ENCODE results near the gene SMAD6.

SMAD6 gene

GRCh38 chr15:66704019-66704802, 2.2 kb downstream of the SMAD6 start:
- no peak for DNase-seq

- no peak for DNase-seq
These were observed 2.7 kb downstream of the SMAD6 start for GRCh38 chr15:66704803-66705153.

- no peak for DNase-seq
These were observed 3.5 kb downstream of the SMAD6 start for GRCh38 chr15:66705277-66706146.

- no peak for DNase-seq
These were observed 4.2 kb downstream of the SMAD6 start for GRCh38 chr15:66706225-66706732.

DNA sequence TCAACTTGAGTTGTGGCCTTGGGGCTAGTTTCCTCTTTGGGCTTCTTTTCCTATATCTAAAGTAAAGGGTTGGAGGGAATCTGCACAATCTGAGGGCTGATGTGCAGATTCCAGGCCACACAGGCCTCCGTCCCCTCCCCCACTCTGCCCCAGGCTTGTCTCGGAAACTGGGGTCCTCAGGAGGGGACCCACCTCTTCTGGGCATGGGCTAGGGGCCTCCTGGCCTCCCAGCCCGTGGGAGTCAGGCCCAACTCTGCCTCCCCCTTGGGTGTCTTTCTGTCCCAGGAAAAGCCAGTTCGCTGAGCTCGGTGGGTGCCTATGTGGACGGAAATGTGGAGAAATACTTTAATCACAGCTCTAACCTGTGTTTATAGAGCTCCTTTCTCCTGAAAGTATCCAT, 4.8 kb downstream of the SMAD6 start:
- DNase-seq, result no peak

GRCh38 chr15:66707310-66708082, 5.5 kb downstream of the SMAD6 start:
- no peak for DNase-seq

DNA sequence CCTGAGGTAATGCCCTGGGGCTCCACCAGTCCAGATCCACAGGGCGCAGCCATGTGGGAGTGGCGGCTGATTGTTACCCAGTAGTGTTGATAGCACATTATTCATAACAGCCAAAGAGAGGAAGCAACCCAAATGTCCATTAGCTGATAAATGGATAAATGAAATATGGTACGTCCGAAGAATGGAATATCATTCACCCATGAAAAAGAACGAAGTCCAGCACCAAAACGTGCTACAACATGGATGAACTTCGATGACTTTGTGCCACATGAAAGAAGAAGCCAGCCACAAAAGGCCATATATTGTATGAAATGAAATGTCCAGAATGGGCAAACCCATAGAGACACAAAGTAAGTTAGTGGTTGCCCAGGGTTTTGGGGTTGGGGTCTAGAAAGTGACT, 6.4 kb downstream of the SMAD6 start:
- DNase-seq, result no peak

- DNase-seq, result no peak
These were observed 7.8 kb downstream of the SMAD6 start for GRCh38 chr15:66709884-66710283.

DNA sequence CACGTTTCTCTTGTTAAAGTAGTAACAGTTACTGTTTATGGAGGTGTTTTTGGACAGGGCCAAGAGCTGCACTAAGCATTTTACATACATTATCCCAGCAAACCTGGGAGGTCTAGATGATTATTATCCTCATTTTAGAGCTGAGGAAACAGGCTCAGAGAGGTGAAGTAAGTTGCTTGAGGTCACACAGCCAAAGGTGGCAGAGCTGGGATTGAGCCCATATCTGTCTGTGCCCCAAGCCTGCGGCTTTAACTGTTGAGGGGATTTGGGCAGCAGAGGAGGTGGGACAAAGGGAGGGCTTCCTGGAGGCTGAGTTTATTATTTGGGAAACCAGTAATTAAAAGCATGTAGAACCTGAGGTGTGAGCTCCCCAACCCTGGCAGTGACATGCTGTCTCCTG, 9.2 kb downstream of the SMAD6 start:
- no peak for DNase-seq

DNA sequence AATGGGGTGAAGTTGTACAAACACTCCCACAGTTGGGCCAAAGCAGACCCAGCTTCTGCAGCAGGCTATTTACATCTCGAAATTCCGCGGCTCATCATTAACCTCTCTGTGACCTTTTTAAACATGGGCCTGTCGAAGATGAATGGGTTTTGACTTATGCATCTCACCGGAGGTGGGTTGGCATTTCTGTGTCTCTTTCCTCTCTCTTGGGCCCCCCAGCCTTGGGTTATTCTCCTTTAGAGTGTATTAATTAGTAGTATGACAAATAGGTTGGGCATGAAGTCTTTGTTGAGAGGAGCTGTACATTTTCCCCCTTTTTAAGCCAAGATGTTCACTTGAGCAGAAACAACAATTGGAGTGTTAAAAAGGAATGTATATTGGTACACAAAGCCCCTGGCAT, 9.8 kb downstream of the SMAD6 start:
- no peak for DNase-seq

GRCh38 chr15:66713843-66714508, 11.9 kb downstream of the SMAD6 start:
- DNase-seq, result peak; percentile 54

DNA sequence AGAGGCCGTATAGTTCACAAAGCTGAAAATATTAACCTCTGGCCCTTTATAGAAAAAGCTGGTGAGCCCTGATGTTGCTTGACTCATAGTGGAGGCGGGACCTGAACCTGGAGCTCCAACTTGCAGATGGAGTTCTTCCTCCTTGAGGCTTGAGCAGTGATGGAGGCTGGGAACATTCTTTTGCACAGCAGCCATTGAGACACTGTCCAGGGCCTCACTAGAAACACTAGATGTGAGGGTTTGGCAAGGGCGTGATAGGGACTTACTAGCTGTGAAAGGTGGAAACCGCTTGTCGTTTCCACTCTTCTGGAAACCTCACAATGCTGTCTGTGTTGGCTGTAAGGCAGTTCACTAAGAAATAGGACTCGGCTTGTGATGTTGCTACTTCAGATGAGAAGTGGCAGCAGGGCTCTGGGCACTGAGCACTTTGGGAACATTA, 12.5 kb downstream of the SMAD6 start:
- DNase-seq, result no peak

- no peak for DNase-seq
These were observed 13.2 kb downstream of the SMAD6 start for GRCh38 chr15:66715181-66715624.

GRCh38 chr15:66715720-66716655, 14.0 kb downstream of the SMAD6 start:
- DNase-seq, result peak; percentile 62

DNA sequence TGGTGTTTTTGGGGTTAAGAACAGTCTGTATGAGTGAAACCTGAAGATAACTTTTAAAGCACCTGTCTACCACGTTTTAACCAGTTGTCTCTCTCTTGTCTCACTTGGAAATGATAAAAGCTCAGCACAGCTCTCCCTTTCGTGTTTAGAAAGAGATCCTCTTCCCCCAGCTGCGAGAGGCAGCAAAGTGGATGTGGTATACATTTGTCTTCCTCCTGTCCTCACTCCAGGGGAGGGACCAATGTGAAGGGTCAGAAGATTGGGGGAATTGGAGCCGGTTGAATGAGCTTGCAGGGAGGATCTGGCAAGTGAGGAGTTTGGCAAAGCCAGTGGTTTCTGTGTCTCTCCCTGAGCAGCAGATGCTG, 14.6 kb downstream of the SMAD6 start:
- no peak for DNase-seq

DNA sequence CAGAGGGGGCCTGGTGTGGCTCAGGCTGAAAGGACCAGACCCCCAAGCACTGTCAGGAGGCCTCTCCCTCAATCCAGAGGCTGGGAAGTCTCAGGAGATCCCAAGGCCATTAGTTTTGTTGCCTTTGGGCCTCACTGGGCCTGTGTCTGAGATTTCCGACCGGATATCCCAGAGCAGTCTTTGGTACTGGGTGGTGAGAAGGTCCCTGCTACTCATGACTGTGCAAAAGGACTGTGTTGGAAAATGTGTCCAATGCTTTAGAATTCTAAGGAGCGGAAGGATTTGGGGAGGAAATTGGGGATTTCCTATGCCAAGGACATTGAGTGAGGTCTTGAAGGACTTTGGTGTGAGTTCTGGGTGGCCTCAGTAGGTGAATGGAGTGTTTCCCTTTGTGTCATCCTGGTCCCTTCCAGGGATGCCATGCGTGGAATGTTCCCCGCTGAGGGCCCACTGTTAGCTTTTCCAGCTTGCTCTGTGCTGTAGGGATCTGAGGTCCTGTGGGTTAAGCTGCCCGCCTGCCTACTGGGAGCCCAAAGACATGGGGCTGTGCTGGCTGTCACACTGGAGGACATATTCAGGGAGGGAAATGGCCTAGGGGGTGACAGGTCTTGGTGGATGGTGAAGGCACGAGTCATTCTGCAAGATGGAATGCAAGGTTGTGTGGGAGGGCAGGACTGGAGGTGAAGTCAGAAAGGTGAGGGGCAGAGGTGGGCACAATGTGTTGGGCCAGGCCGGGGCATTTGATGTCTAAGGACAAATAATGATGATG, 16.4 kb downstream of the SMAD6 start:
- DNase-seq, result no peak

GRCh38 chr15:66719471-66719870, 17.4 kb downstream of the SMAD6 start:
- DNase-seq, result no peak

DNA sequence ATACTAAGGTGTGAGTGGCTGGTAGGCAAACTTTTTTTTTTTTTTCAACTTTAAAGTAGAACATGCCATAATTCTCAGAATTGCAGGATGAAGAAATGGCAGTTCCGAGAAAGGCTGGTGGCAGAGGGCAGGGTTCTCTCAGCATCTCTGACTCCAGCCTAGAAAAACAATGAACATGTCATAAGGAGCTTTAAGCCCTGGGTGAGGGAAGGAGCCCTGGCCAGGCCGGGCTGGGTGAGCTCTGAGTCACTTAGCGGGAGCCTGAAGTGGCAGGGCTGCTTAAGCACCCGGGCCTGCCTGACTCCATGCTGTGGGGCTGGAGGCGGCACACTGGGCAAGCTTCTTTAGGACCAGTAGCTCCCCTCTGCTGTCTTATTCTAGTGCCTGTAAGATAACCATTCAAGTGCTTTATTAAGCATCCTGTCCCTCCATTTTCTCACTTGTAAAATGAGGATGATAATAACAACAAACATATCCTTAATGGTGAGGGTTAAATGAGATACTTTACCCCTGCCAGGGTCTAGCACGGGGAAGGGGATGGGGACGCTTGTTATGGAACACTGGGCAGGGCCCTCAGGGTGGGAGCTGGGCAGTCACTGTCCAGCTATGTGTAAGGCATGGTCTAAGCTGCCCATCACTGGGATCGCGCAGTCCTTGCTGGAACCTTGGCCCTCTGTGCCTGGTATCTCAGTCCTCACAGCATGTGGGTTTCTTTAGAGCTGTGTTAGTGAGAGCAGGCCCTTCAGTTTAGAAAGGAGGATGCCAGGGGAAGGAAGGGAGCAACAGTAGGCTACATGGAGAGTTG, 18.4 kb downstream of the SMAD6 start:
- peak; percentile 39 for DNase-seq

- DNase-seq, result no peak
These were observed 19.0 kb downstream of the SMAD6 start for GRCh38 chr15:66721020-66721419.

GRCh38 chr15:66721501-66721937, 19.5 kb downstream of the SMAD6 start:
- DNase-seq, result peak; percentile 38
